Liver (tissue), 9 donors: ENCODE results near the gene ANXA6. TPM values are rescaled to one million over a fixed set of nuclear protein-coding genes. Genes with fewer than 3 reads are reported as not detected.

Source experiments
- DNase-seq: peaks from one replicate; pipeline ENCODE4 v3.0.0-alpha.2; 2017; ENCODE audit warnings: low spot score
- H3K27ac ChIP-seq, 2 donors: one replicate each; pipeline ENCODE4 v1.7.0; 2013; ENCODE audit warnings: inconsistent platforms in 2 of 2, low read length in 2 of 2, control low read depth in 1 of 2, low read depth in 1 of 2, mild to moderate bottlenecking in 1 of 2
- H3K27me3 ChIP-seq, 4 donors: one replicate each; pipeline versions ENCODE4 v1.6.1 to v1.7.0; 2013; ENCODE audit warnings: low read length in 3 of 4, inconsistent platforms in 1 of 4, mild to moderate bottlenecking in 1 of 4, moderate library complexity in 1 of 4; ENCODE audit not compliant: control insufficient read depth in 4 of 4, insufficient read depth in 4 of 4
- H3K36me3 ChIP-seq, 4 donors: one replicate each; pipeline versions ENCODE4 v1.6.1 to v1.7.0; 2013; ENCODE audit warnings: low read length in 3 of 4, mild to moderate bottlenecking in 3 of 4, low read depth in 1 of 4, moderate library complexity in 1 of 4; ENCODE audit not compliant: control insufficient read depth in 4 of 4, insufficient read depth in 3 of 4
- H3K4me1 ChIP-seq, 4 donors: one replicate each; pipeline versions ENCODE4 v1.6.1 to v1.7.0; 2013; ENCODE audit warnings: low read length in 3 of 4, mild to moderate bottlenecking in 3 of 4, moderate library complexity in 1 of 4; ENCODE audit not compliant: control insufficient read depth in 4 of 4, insufficient read depth in 4 of 4
- H3K4me3 ChIP-seq, 3 donors: one replicate each; pipeline versions ENCODE4 v1.6.1 to v1.7.0; 2013; ENCODE audit warnings: low read length in 3 of 3, control low read depth in 1 of 3, low read depth in 1 of 3, mild to moderate bottlenecking in 1 of 3
- H3K9ac ChIP-seq, 2 donors: one replicate each; pipeline ENCODE4 v1.7.0; 2013; ENCODE audit warnings: low read length in 2 of 2, mild to moderate bottlenecking in 2 of 2, moderate library complexity in 2 of 2, control low read depth in 1 of 2, low read depth in 1 of 2
- H3K9me3 ChIP-seq, 4 donors: one replicate each; pipeline versions ENCODE4 v1.6.1 to v1.7.0; 2013; ENCODE audit warnings: low read length in 3 of 4; ENCODE audit not compliant: control insufficient read depth in 4 of 4
- ATF3 ChIP-seq: IDR thresholded peaks from 2 replicates; pipeline ENCODE4 v1.6.1; 2016; ENCODE audit warnings: antibody characterized with exemption
- CTCF ChIP-seq: fragments of 150-350 bp; IDR thresholded peaks from 2 replicates; pipeline ENCODE4 v1.5.1; 2017; ENCODE audit warnings: improper control_type of control experiment, low read depth, low read length; ENCODE audit not compliant: missing input control
- GABPA ChIP-seq, 2 donors: IDR thresholded peaks in 1 of 2; conservative IDR thresholded peaks in 1 of 2; 2 replicates each; pipeline ENCODE4 v1.6.1; 2016; ENCODE audit warnings: antibody characterized with exemption in 2 of 2, mild to moderate bottlenecking in 1 of 2, moderate library complexity in 1 of 2
- HNF4G ChIP-seq: IDR thresholded peaks from 2 replicates; pipeline ENCODE4 v1.6.1; 2016; ENCODE audit warnings: antibody characterized with exemption
- MAX ChIP-seq: IDR thresholded peaks from 2 replicates; pipeline ENCODE4 v1.6.1; 2016; ENCODE audit warnings: antibody characterized with exemption
- RAD21 ChIP-seq, 2 donors: IDR thresholded peaks; 2 replicates each; pipeline ENCODE4 v1.6.1; 2016; ENCODE audit warnings: antibody characterized with exemption in 2 of 2, mild to moderate bottlenecking in 2 of 2
- REST ChIP-seq: IDR thresholded peaks from 2 replicates; pipeline ENCODE4 v1.6.1; 2016; ENCODE audit warnings: antibody characterized with exemption, mild to moderate bottlenecking
- RXRA ChIP-seq, 2 donors: IDR thresholded peaks; 2 replicates each; pipeline ENCODE4 v1.6.1; 2017 to 2018; ENCODE audit warnings: antibody characterized with exemption in 2 of 2, mild to moderate bottlenecking in 1 of 2
- SP1 ChIP-seq: IDR thresholded peaks from 2 replicates; pipeline ENCODE4 v1.6.1; 2018; ENCODE audit warnings: antibody characterized with exemption, mild to moderate bottlenecking
- YY1 ChIP-seq: IDR thresholded peaks from 2 replicates; pipeline ENCODE4 v1.6.1; 2016; ENCODE audit warnings: antibody characterized with exemption, mild to moderate bottlenecking
- ZBTB33 ChIP-seq: IDR thresholded peaks from 2 replicates; pipeline ENCODE4 v1.6.1; 2016; ENCODE audit warnings: antibody characterized with exemption
- WGBS: extraction: QIAGEN DNeasy Blood & Tissue Kit; methylation state at CpG from one replicate; pipeline ENCODE4 v1.1.7; 2013; 5-methylcytosine and 5-hydroxymethylcytosine counted together
- polyA plus RNA-seq, 2 donors: library from polyadenylated mRNA; stranded (reverse) in 1 of 2; unstranded in 1 of 2; fragments of 200-250 nt in 1 of 2; fragments of >200 nt in 1 of 2; fragmentation: Nextera tagmentation in 1 of 2; extraction: Ambion mirVana in 1 of 2; gene quantifications; one replicate each; pipeline versions ENCODE4 v1.2.1 to v1.2.3, GENCODE V29; 2013 to 2015
- total RNA-seq, 2 donors: library from RNA; depleted of rRNA; stranded (reverse); fragments of >200 nt; gene quantifications; one replicate each; pipeline ENCODE4 v1.2.3, GENCODE V29; 2014
- donor health status: healthy.
- donor health status: healthy.
- donor health status: healthy.
- donor health status: healthy.
- donor health status: healthy.

Gene ANXA6
- total and polyA plus RNA-seq, 4 donors, result 52.7 to 215 (median 126) TPM

- peak within 1 kb of the TSS; percentile 66 to 89 (median 69) for H3K4me3 ChIP-seq
- H3K9ac ChIP-seq, result peak within 1 kb of the TSS; percentile 96 to 98
- no peaks in the 10 kb centered on the region for H3K27me3 ChIP-seq
- H3K4me1 ChIP-seq, result peaks cover 17 to 62% (median 46%) of the 10 kb centered on the region in 4 donors
- peaks cover 0 to 3% (median 0%) of the 10 kb centered on the region in 4 donors for H3K36me3 ChIP-seq
- no peaks in the 10 kb centered on the region for H3K9me3 ChIP-seq
- peak within 1 kb of the TSS; percentile 93 to 99 for H3K27ac ChIP-seq
- under 1% methylated on average over 86 of the region's 86 CpGs for WGBS
- peak; percentile 98 for DNase-seq
- TF ChIP-seq RXRA (IDR thresholded peaks at IDR 0.05), result no peak
- no peak for TF ChIP-seq MAX
- no peak for TF ChIP-seq CTCF
- no peak for TF ChIP-seq HNF4G
- no peak for TF ChIP-seq REST
- TF ChIP-seq ATF3, result no peak
- no peak for TF ChIP-seq ZBTB33
- peak in 1 of 2 donors; percentile 66 for TF ChIP-seq GABPA (IDR thresholded peaks at IDR 0.05 in 1 of 2, conservative IDR thresholded peaks at IDR 0.05 in 1 of 2)
- TF ChIP-seq RAD21 (IDR thresholded peaks at IDR 0.05), result peak in 1 of 2 donors; percentile 4
- TF ChIP-seq SP1, result peak; percentile 44
- no peak for TF ChIP-seq YY1
Measured at GRCh38 chr5:151080613-151081430, 76.8 kb downstream of the ANXA6 start, which contains the start of gene TNIP1. Gene TNIP1, minus strand, starts transcription at chr5:151081034. Its CDS starts 15,939 bp downstream, at chr5:151065095.
